HFFc6 (cell line): ENCODE data around the gene UGT1A8. TPM values are rescaled to one million over a fixed set of nuclear protein-coding genes. Genes with fewer than 3 reads are reported as not detected.

Experiments used
- DNase-seq: peaks from one replicate; pipeline ENCODE4 v3.0.0-alpha.2; 2018
- H3K27ac Mint-ChIP-seq: 2 replicates; pipeline ENCODE4 v1.8.0; 2020; ENCODE audit warnings: mild to moderate bottlenecking, mixed read lengths
- H3K27me3 Mint-ChIP-seq: 2 replicates; pipeline ENCODE4 v1.8.0; 2021; ENCODE audit warnings: mild to moderate bottlenecking, moderate library complexity, mixed read lengths; ENCODE audit not compliant: insufficient read depth
- H3K36me3 Mint-ChIP-seq: 2 replicates; pipeline ENCODE4 v1.8.0; 2021; ENCODE audit warnings: low read depth, mixed read lengths
- H3K4me1 Mint-ChIP-seq: 2 replicates; pipeline ENCODE4 v1.8.0; 2020; ENCODE audit warnings: low read depth, mixed read lengths
- H3K4me3 Mint-ChIP-seq: 2 replicates; pipeline ENCODE4 v1.8.0; 2020; ENCODE audit warnings: mild to moderate bottlenecking, moderate library complexity, mixed read lengths
- H3K9me3 Mint-ChIP-seq: 2 replicates; pipeline ENCODE4 v1.8.0; 2020; ENCODE audit warnings: mild to moderate bottlenecking, mixed read lengths
- total RNA-seq, 6 experiments: library from RNA; stranded (reverse); fragmentation: NEBNext Ultra II Directional; extraction: Animal tissue kit (Norgen Biotek cat#: 25700); gene quantifications; 2 replicates in 1 of 6; 3 replicates in 5 of 6; pipeline ENCODE4 v1.2.3, GENCODE V29; 2021
- TF ChIP-seq, protein P1 (sequence below): fragments of 200-600 bp; sonication (generic); IDR thresholded peaks from 2 replicates; pipeline ENCODE4 v1.5.0; 2021; ENCODE audit warnings: antibody characterized with exemption, mild to moderate bottlenecking

Gene UGT1A8
- total RNA-seq, 6 experiments from 2014 or later = not detected

DNA sequence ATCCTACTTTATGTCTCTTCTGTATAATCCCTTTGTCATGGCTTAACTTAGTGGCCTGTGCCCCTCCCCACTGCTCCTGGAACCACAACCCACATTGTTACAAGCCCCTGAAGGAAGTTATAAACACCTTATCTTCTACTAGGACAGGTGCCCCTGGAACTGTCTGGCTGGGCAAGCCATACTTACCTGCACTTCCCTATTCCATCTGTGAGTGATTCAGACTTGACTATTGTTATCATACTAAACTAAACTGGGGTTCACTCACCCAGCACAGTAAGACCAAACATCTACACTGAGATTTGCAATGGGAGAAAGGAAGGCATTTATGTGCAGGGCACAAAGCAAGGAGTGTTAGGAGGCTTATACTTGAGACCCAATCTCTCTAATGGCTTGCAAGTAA, 71.6 kb downstream of the UGT1A8 start:
- Mint-ChIP-seq H3K36me3 (no peaks in the 10 kb centered on the region), H3K27ac (no peak overlapping the region), H3K4me1 (peaks cover 4% of the 10 kb centered on the region; the same call in 1 of the 2 replicates), H3K27me3 (peaks cover 9% of the 10 kb centered on the region; the same call in 1 of the 2 replicates), H3K4me3 (no peak overlapping the region), H3K9me3 (peaks cover 8% of the 10 kb centered on the region)
- TF ChIP-seq, protein P1, sequence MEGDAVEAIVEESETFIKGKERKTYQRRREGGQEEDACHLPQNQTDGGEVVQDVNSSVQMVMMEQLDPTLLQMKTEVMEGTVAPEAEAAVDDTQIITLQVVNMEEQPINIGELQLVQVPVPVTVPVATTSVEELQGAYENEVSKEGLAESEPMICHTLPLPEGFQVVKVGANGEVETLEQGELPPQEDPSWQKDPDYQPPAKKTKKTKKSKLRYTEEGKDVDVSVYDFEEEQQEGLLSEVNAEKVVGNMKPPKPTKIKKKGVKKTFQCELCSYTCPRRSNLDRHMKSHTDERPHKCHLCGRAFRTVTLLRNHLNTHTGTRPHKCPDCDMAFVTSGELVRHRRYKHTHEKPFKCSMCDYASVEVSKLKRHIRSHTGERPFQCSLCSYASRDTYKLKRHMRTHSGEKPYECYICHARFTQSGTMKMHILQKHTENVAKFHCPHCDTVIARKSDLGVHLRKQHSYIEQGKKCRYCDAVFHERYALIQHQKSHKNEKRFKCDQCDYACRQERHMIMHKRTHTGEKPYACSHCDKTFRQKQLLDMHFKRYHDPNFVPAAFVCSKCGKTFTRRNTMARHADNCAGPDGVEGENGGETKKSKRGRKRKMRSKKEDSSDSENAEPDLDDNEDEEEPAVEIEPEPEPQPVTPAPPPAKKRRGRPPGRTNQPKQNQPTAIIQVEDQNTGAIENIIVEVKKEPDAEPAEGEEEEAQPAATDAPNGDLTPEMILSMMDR = no peak
- DNase-seq = no peak

DNA sequence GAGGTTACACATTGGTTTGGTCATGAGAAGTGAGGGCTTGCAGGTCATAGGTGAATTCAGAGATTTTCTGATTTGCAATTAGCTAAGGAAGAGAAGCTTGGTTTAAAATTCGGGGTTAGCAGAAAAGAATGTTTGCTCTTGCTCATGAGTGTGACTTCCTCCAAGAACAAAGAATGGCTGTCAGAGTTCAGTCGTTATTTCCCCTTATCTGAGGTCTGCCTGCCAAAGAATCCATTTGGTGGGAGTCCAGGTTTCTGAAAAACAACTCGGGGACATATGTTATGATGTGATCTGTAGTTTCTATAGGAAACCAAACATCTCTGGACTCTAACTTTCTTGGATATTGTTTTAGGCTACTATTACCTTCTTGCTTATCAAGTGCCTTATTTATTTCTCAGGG, 72.1 kb downstream of the UGT1A8 start:
- TF ChIP-seq, protein P1 = no peak
- H3K27me3 Mint-ChIP-seq = peaks cover 9% of the 10 kb centered on the region; the same call in 1 of the 2 replicates
- no peak overlapping the region for H3K27ac Mint-ChIP-seq
- DNase-seq = no peak
- H3K36me3 Mint-ChIP-seq = no peaks in the 10 kb centered on the region
- H3K4me3 Mint-ChIP-seq = no peak overlapping the region
- peaks cover 4% of the 10 kb centered on the region; the same call in 1 of the 2 replicates for H3K4me1 Mint-ChIP-seq
- peaks cover 8% of the 10 kb centered on the region for H3K9me3 Mint-ChIP-seq

DNA sequence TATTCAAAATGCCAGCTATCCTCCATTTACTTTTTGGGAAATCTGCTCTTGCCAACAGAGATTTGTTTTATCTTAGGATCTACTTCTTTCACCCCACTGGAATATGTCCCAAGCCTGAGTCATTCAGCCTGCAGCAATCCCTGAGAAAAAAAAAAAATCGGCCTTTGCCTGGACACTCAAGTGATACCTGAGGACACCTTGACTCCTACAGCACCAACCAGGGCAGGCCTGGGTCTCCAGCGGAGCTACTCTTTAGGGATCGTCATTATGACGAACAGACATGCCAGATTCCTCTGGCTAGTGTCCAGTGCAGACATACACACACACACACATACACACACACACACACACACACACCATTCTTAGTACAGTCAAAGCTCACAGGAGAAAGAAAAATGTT, 73.0 kb downstream of the UGT1A8 start:
- no peak overlapping the region for H3K27ac Mint-ChIP-seq
- no peak for DNase-seq
- TF ChIP-seq, protein P1 = no peak
- H3K4me3 Mint-ChIP-seq = no peak overlapping the region
- no peaks in the 10 kb centered on the region for H3K36me3 Mint-ChIP-seq
- peaks cover 9% of the 10 kb centered on the region; the same call in 1 of the 2 replicates for H3K27me3 Mint-ChIP-seq
- H3K4me1 Mint-ChIP-seq = peaks cover 4% of the 10 kb centered on the region; the same call in 1 of the 2 replicates
- peaks cover 8% of the 10 kb centered on the region for H3K9me3 Mint-ChIP-seq

DNA sequence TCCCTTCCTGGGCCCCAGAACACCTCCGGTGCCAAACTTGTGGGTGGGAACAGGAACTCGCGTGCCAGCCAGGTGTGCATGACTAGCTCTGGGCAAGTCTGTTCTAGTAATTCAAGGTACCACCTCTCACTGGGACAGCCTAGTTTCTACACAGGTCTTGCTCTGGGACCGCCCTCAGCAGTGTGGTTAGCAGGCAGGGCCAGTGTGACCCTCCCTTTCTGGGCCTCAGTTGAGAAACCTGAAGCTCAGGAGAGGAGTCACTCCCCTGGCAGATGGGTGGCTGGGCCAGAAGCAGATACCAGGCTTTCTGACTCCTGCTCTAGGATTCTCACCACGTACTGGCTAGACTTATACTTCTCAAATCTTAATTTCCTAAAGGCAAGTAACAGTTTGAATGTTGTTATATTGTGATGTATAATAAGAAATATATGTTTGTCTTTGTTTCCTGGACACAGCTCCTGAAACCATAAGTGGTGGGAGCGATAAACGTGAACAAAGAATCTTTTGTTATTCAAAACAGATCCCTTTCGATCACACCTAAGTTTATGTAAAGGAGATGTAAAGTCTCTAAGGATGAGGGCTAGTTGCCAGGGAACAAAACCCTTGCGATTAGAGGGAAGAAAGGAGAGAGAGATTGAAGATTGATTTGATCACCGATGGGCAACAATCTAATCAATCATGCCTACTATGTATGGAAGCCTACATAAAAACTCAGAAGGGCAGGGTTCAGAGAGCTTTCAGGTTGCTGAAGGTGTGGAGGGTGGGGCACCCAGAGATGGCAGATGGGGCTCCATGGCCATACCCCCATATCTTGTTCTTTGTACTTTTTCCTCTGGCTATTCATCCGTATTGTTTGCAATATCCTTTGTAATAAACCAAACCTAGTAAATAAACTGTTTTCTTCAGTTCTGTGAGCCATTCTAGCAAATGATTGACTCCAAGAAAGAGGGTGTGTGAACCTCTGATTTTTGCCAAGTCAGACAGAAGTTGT, 74.3 kb downstream of the UGT1A8 start:
- peaks cover 4% of the 10 kb centered on the region for H3K9me3 Mint-ChIP-seq
- no peak overlapping the region for H3K4me3 Mint-ChIP-seq
- H3K36me3 Mint-ChIP-seq = no peaks in the 10 kb centered on the region
- peaks cover 4% of the 10 kb centered on the region; the same call in 1 of the 2 replicates for H3K4me1 Mint-ChIP-seq
- no peak overlapping the region for H3K27ac Mint-ChIP-seq
- DNase-seq = no peak
- peaks cover 7% of the 10 kb centered on the region; the same call in 1 of the 2 replicates for H3K27me3 Mint-ChIP-seq
- TF ChIP-seq, protein P1 = no peak

DNA sequence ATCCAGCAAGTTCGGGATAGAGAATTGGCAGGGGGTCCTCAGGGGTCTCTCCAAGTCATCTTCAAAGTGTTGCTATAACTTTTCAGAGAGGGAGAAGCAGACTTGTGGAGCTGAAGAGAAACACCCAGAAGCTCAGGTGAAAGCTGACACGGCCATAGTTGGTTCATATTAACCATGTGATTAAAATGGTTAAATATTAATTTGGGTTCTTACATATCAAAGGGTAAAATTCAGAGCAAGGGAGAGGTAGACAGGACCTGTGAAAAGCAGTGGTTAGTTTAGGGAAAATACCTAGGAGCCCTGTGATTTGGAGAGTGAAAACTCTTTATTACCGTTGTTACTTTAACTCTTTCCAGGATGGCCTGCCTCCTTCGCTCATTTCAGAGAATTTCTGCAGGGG, 75.2 kb downstream of the UGT1A8 start, which contains the start of gene UGT1A6:
TSS of gene UGT1A6 (plus strand) at position 243 of the 400 bp plus-strand sequence. CDS start at position 358, 115 bp downstream.
- H3K4me3 Mint-ChIP-seq = no peak within 1 kb of the TSS
- H3K9me3 Mint-ChIP-seq = peaks cover 4% of the 10 kb centered on the region
- H3K27ac Mint-ChIP-seq = no peak within 1 kb of the TSS
- H3K36me3 Mint-ChIP-seq = no peaks in the 10 kb centered on the region
- TF ChIP-seq, protein P1 = no peak
- no peak for DNase-seq
- peaks cover 7% of the 10 kb centered on the region; the same call in 1 of the 2 replicates for H3K27me3 Mint-ChIP-seq
- H3K4me1 Mint-ChIP-seq = peaks cover 4% of the 10 kb centered on the region; the same call in 1 of the 2 replicates
